NCI-H526 treated with DMSO at 0.1 percent for 48 hours (cell line): ENCODE results near the gene SSC5D.
"Not testable (repeated sequence)": the region's sequence is repeated elsewhere in the genome, so short reads cannot be mapped to it uniquely, and the experiment has no call there.

Experiments
- DNase-seq: peaks from one replicate; lab custom pipeline; 2025; lab: John Stamatoyannopoulos, UW

The SSC5D gene

DNA sequence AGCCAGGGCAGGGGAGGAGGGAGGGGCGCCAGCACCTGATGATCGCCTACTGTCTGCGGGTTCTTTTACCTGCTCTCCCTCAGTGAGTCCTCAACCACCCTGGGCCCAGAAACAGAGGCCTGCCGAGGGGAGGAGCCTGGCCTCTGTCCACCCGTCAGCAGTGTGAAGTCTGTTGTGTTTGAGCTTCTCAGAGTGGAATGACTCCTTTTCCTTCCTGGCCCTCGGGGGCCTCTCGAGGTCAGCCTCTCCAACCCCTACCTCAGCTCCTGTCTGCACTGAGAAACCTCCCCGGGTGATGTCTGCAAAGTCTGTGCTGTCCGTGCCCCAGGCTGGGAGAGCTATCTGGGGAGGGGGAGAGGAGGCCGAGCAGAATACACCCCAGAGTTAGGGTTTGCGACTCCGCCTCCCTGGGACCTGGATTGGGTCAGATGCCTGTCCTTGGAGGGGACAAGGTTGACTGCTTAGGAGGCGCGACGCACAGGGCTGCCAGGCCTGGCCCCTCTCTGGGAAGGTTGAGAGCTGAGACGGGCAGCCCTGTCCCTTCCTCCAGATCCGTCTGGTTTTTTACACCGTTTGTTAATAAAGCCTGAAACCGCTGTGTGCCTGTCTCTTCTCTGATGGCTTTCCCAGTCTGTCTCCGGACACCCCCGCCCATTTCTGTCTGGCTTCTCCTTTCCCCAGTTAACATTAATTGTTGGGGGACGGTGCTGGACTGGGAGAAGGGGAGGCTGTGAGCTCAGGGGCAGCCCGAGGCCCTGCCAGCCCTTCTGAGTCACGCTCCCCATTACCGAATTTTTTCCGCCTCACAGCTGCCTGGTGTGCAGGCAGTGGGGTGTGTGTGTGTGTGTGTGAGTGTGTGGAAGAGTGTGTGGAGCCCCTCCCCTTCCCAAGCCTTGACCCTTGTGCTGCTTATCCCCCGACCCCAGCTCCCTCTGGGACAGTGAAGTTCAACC lies 989 bp upstream of the SSC5D start:
- DNase-seq = no peak

DNA sequence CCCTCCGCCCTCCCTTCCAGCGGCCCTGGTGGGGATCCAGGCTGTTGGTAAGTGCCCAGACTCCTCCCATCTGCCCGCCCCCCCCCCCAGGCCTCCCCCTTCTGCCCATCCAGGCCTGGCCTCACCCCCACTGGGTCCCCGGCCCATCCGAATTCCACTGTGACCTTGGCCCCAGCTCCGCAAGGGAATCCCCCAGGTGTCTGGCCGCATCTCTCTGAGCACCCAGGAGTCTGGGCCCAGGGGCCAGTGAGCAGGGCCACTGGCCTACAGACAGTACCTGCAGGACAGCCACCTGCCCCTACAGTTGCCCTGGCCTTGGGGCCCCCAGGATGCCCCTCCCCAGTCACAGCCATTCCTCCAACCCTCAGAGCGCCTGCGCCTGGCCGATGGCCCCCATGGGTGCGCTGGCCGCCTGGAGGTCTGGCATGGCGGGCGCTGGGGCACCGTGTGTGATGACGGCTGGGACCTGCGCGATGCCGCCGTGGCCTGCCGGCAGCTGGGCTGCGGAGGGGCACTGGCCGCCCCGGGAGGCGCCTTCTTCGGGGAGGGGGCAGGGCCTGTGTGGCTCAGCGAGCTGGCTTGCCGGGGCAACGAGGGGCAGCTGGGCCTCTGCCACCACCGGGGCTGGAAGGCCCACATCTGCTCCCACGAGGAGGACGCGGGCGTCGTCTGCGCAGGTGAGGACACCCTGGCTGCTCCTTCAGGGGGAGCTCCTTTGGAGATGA lies 912 bp downstream of the SSC5D start:
- DNase-seq = no peak

DNA sequence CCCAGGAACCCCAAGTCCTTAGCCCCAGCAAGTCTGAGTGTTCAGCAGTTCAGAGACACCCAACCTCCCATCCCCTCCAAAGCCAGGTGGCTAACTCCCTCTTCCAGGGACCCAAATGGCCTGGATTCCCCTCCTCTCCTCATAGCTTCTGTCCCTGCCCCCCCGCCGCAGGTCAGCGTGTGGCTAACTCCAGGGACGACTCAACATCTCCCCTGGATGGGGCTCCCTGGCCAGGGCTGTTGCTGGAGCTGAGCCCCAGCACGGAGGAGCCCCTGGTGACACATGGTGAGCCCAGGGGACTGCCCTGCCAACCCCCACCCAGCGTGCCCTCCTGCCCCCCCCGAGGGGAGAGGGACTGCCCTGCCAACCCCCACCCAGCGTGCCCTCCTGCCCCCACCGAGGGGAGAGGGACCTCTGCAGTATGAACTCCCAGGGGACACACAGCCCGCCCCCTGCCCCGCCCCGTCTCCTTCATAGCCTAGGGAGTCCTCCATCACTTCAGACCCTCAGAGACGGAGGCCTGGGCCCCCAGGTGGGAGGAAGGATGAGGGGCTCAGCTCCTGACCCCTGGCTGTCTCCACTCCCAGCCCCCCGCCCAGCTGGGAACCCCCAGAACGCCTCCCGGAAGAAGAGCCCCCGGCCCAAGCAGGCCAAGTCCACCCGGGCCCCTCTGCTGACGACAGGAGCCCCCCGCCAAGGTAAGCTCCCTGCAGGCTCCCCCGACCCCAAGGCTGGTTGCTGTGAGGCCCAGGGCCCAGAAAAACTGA lies 1.7 kb downstream of the SSC5D start:
- no peak for DNase-seq

DNA sequence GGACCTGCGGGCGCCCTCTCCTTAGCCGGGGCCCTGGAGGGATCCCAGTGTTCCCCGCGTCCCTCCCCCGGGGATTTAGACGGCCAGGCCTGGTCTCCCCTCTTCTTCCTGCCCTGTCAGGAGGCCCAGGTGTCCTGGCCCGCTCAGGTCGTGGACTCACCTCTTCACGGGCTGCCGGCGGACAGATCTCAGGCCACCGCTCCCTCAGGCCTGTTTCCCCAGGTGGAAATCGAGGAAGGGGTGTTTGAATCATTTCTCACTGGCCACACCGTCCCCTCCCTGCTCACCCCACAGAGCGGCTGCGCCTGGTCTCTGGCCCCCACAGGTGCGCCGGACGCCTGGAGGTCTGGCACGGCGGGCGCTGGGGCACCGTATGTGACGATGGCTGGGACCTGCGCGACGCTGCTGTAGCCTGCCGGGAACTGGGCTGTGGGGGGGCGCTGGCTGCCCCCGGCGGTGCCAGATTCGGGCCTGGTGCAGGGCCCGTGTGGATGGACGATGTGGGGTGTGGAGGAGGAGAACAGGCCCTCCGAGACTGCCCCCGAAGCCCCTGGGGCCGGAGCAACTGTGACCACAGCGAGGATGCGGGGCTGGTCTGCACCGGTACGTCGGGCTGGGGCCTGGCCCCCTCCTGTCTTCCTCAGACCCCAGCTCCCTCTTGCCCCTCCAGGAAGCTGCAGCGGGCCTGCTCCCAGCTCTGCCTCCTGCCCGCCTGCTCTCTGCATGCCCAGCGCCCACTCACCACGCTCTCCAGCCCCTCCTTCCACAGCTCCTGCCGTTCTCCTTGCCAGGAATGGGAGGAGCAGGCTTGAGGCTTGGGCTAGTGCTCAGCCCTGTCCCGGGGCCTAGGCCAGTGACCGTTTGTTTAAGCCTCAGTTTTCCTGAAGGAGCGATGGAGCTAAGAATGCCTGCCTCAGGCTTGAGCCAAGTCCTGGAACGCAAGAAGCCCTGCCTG lies 2.5 kb downstream of the SSC5D start:
- DNase-seq = no peak

DNA sequence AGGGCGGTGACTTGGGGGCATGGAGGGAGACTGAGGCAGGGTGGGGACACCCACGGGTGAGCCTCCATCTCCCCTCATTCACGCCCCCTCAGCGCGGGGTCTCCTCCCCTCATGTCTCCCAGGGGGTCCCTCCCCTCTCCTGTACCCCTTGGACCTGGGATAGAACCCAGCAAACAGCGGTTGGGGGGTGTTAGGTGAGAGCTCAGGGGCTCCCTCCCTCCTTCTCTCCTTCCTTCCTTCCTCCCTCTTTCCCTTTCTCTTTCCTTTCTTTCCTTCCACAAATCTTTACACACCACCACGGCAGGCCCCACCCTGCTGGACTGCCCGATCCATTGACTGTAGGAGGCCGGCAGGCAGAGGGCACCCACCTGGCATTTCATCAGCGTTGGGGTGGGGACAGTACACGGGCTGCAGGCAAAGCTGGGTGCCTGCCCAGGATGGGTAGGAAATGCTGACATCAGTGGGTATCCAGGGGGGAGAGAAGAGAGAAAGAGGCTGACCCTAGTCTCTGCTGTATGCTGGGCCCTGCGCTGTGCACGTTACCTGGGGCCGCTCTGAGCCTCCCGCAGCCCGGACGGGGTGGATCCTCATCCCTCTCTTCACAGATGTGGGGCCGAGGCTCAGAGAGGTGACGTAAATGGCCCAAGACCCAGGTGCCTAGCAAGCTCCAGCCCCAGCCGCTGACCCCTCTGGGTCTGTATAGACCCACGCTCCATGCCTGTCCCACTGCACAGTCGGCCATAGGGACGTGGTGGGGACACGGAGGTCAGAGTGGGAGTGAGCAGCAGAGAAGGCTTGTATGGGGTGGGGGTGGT lies 3.5 kb downstream of the SSC5D start:
- DNase-seq = no peak

DNA sequence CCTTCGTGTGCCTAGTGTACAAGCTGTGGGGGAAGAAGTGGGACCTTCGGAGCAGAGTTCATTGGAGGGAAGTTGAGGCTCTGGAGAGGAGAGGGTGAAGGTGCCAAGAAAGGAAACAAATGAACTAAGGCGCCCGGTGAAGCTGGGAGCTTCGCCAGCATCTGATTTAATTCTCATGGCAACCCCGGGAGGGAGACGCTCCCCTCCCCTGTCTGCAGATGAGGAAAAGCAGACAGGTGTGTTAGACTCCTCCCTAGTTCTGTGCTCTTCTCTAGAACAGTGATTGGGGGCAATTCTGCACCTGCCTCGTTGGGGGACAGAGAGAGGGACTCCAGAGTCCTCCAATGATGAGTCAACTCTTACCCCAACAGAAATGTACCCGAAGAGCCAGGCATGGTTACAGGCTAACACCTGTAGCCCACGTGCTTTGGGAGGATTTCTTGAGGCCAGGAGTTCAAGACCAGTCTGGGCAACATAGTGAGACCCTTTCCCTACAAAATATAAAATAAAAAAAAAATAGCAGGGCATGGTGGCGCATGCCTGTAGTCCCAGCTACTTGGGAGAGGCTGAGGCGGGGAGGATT lies 4.2 kb downstream of the SSC5D start:
- DNase-seq = no peak

DNA sequence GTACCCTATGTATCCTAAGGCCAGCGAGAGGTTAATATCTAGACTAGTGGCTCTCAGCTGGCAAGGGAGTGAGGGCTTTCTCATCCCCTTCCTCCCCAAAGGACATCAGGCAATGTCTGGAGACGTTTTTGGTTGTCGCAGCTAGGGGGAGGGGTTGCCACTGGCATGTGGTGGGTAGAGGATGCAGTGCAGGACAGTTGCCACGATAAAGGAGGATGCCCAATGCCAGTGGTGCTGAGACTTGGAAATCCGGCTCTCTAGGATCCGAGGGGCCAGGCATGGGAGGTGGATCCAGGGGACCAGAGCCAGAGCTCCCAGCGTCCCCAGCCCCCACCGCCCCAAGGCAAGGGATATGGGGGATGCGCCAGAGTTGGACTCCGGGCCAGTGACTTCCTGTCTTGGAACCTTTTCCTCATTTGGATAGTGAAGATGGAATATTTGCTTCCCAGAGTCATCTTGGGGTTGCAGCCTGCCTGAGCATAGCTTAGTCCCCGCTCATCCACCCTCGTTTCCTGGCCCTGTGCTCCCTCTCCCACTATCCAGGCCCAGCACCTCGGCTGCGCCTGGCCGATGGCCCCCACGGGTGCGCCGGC lies 4.9 kb downstream of the SSC5D start:
- no peak for DNase-seq

DNA sequence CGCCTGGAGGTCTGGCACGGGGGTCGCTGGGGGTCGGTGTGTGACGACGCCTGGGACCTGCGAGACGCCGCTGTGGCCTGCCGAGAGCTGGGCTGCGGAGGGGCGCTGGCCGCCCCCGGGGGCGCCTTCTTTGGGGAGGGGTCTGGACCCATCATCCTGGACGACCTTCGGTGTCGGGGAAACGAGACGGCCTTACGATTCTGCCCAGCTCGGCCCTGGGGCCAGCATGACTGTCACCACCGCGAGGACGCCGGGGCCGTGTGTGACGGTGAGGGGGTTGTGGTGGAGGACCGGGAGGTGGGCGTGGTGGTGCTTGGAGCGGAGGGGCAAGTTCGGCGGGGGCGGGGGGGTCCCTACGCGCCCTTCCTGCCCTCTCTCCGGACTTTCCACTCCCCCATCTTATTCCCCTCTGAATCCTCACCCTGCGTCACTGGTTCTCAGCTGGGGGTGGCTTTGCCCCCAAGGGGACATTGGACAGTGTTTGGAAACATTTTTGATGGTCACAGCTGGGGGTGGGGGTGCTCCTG lies 5.5 kb downstream of the SSC5D start:
- no peak for DNase-seq

DNA sequence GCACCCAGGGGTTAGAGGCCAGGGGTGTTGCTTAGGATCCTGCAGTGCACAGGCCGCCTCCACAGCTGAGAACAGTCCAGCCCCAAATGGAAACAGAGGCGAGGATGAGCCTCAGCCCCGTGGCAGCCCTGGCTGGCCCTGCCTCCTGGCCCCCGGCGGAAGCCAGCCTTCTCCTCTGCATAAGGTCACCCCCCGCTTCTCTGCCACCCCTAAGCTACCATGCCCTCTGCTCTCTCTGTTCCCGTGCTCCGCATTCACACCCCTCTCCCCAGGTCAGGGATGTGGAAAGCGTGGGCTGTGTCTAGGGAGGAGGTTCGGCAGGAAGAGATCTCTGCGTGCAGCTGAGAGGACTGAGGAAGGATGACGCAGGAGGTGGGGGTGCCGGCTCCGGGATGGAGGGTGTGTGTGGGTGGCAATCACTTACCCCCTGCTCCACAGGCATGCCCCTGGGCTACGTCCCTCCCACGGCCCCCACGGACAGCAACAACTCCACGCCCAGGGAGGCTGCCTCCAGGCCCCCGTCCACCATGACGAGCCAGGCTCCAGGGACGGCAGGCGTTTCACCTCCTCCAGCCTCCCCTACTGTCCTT lies 6.0 kb downstream of the SSC5D start:
- no peak for DNase-seq

DNA sequence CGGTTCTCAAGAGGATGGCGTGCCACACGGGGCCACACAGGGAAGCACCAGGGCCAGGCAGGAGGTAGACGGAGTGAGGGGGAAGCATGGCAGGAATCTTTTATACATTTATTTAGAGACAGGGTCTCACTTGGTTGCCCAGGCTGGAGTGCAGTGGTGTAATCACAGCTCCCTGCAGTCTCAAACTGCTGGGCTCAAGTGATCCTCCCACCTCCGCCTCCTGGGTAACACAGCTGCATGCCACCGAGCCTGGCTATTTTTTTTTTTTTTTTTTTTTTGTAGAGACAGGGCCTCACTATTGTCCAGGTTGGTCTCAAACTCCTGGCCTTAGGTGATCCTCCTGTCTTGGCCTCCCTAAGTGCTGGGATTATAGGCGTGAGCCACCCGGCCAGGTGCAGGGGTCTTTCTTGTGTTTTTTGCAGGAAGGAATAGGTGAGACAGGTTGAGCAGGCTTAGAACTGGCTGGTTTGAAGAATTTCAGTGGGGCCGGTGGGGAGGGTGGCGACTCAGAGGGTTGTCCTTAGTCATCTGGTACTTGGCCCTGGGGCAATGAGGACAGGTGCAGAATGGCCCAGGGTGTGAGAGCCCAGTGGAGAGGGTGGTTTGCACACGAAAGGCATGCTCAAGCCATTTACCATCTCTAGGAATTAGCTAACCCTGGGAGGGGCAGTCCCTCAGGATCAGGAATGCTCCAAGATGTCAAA lies 7.6 kb downstream of the SSC5D start:
- DNase-seq = no peak

DNA sequence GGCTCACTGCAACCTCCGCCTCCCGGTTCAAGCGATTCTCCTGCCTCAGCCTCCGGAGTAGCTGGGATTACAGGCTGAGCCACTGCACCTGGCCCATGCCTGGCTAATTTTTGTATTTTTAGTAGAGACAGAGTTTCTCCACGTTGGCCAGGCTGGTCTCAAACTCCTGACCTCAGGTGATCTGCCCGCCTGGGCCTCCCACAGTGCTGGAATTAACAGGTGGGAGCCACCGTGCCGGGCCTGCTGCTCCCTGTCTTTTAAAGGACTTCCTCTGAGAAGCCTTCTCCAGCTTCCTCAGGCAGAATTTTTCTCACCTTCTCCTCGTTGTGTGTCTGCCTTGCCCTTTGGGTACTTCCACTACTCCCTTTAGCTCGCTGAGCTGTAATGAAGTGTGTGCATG lies 8.6 kb downstream of the SSC5D start:
- DNase-seq = not testable (repeated sequence)

DNA sequence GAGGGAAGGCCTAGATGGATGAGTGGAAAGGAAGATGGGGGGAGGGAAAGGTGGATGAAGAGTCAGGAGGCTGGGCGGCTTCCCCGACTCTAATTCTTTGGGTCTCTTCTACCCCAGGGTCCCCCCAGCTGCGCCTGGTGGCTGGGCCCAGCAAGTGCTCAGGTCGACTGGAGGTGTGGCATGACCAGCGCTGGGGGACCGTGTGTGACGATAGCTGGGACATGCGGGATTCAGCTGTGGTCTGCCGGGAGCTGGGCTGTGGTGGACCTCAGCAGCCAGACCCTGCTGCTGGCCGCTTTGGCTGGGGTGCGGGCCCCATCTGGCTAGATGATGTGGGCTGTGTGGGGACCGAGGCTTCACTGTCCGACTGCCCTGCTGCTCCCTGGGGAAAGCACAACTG lies 9.5 kb downstream of the SSC5D start:
- DNase-seq = no peak

DNA sequence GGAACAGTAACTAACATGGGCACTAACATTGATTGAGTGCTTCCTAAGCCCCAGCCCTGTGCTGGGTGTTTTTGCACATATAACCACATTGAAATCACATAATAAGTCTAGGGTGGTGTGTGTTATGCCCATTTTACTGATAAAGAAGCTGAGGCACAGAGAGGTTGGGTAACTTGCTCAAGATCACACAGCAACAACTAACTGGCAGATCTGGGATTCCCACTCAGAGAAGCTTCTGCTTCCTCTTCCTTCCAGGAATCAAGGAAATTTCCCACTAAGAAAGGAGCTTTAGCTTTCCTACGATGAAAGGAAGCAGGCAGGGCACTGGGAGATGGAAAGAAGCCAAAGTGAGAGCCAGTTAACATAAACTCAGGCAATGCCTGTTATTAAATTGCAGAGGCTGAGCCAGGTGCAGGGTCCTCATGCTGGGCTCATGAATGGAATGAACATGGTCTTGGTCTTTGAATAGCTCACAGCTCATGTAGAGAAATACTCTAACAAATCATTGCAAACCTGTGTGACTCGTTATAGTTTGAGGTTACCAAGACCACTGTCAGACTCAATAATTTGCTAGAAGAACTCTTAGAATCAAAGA lies 10.1 kb downstream of the SSC5D start:
- DNase-seq = no peak

DNA sequence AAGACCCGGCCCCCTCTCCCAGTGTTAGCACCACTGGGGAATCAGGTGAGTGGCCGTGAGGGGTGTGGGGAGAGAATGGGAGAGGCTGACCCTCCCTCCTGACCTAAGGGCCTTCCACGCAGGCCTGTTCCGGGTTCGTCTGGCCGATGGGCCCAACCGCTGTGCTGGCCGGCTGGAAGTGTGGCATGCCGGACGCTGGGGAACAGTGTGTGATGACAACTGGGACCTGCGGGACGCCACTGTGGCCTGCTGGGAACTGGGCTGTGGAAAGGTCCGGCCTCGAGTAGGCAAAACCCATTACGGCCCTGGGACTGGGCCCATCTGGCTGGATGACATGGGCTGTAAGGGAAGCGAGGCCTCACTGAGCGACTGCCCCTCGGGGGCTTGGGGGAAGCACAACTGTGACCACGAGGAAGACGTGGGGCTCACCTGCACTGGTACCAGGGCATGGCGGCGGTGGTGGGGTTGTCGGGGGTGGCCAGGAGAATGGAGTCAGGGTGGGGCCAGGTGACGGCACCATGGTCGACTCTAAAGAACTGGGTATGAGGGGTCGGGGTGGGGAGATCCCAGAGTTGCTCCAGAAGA lies 12.2 kb downstream of the SSC5D start:
- DNase-seq = no peak

DNA sequence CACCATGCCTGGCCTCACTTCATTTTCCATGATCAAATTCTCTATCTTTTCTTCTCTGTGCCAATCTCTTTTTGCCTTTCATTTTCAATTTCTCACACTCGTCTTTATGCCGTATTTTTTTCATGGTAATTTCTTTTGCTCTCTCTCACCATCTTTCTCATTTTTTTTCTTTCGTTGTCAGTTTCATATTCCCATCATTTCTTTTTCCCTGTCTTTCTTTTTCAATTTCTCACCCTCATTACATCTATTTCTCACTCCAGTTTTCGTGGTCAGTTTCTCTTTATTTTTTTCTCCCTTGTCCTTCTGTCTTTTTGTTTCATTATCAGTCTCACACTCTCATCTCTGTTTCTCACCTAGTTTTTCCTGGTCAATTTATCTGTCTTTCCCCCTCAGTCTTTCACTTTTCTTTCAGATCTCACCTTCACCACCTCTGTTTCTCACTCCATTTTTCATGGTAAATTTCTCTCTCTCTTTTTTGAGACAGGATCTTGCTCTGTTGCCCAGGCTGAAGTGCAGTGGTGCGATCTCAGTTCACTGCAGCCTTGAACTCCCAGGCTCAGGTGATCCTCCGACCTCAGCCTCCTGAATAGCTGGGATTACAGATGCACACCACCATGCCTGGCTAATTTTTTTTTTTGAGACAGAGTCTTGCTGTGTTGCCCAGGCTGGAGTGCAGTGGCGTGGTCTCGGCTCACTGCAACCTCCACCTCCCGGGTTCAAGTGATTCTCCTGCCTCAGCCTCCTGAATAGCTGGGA lies 14.1 kb downstream of the SSC5D start:
- no peak for DNase-seq

DNA sequence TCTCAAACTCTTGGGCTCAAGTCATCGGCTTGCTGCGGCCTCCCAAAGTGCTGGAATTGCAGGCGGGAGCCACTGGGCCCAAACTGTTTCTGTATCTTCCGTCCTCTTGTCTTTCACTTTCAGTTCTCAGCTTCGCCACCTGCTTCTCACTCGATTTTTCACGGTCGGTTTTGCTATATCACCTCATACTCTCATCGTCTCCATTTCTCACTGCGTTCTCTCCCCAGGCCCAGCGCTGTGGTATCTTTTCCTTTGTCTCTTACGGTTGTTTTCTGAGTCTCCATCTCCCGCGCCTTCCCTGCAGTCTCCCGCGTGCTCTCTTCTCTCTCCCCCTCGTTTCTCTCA lies 14.9 kb downstream of the SSC5D start:
- DNase-seq = no peak
